GM23338 (cell line): ENCODE measurements around the gene OLR1. TPM values are rescaled to one million over a fixed set of nuclear protein-coding genes. Genes with fewer than 3 reads are reported as not detected.

Source experiments
- ATAC-seq: fragments of 200-7000 bp; cut with Tn5 transposase; 3 replicates; pipeline ENCODE4 v1.9.1; 2020
- DNase-seq: peaks from one replicate; pipeline ENCODE4 v3.0.0-alpha.2; 2015; ENCODE audit warnings: low spot score
- H2AFZ ChIP-seq: fragments of 200-600 bp; sonication (generic); 2 replicates; pipeline ENCODE4 v1.8.0; 2016; ENCODE audit warnings: antibody characterized with exemption, mild to moderate bottlenecking, moderate library complexity
- H3F3A ChIP-seq: fragments of 200-600 bp; sonication (generic); replicated peaks from 2 replicates; pipeline ENCODE4 v1.8.0; 2017; ENCODE audit warnings: antibody characterized with exemption, mixed run types, low read depth
- H3K27ac ChIP-seq: fragments of 200-600 bp; sonication (generic); 2 replicates; pipeline ENCODE4 v1.6.1; 2016; ENCODE audit warnings: low read depth
- H3K27me3 ChIP-seq: fragments of 200-600 bp; sonication (generic); 2 replicates; pipeline ENCODE4 v1.8.0; 2016; ENCODE audit warnings: mild to moderate bottlenecking, mixed run types, moderate library complexity; ENCODE audit not compliant: insufficient read depth
- H3K36me3 ChIP-seq: fragments of 200-600 bp; sonication (generic); 2 replicates; pipeline ENCODE4 v1.8.0; 2016; ENCODE audit warnings: mild to moderate bottlenecking; ENCODE audit not compliant: insufficient read depth
- H3K4me1 ChIP-seq: fragments of 200-600 bp; sonication (generic); 2 replicates; pipeline ENCODE4 v1.8.0; 2016; ENCODE audit warnings: mild to moderate bottlenecking, moderate library complexity; ENCODE audit not compliant: insufficient read depth
- H3K4me2 ChIP-seq: fragments of 200-600 bp; sonication (generic); 2 replicates; pipeline ENCODE4 v1.7.1; 2017; ENCODE audit warnings: mixed run types
- H3K4me3 ChIP-seq: fragments of 200-600 bp; sonication (generic); 2 replicates; pipeline ENCODE4 v1.6.1; 2016; ENCODE audit warnings: mixed run types
- H3K79me2 ChIP-seq: fragments of 200-600 bp; sonication (generic); replicated peaks from 2 replicates; pipeline ENCODE4 v1.8.0; 2017; ENCODE audit warnings: mild to moderate bottlenecking; ENCODE audit not compliant: insufficient read depth
- H3K9me2 ChIP-seq: fragments of 200-600 bp; sonication (generic); 2 replicates; pipeline ENCODE4 v1.8.0; 2017; ENCODE audit not compliant: insufficient read depth
- H4K20me1 ChIP-seq: fragments of 200-600 bp; sonication (generic); replicated peaks from 2 replicates; pipeline ENCODE4 v1.8.0; 2017; ENCODE audit warnings: mild to moderate bottlenecking; ENCODE audit not compliant: insufficient read depth
- H3K27ac Mint-ChIP-seq: 2 replicates; pipeline ENCODE4 v1.8.0; 2020; ENCODE audit warnings: inconsistent platforms, mild to moderate bottlenecking, moderate library complexity, mixed read lengths
- H3K27me3 Mint-ChIP-seq: 3 replicates; pipeline ENCODE4 v1.8.0; 2022; ENCODE audit warnings: low read depth, mild to moderate bottlenecking, moderate library complexity, mixed read lengths, inconsistent platforms; ENCODE audit not compliant: insufficient read depth, poor library complexity
- H3K36me3 Mint-ChIP-seq: 3 replicates; pipeline ENCODE4 v1.8.0; 2021; ENCODE audit warnings: low read depth, mild to moderate bottlenecking, inconsistent platforms, moderate library complexity, mixed read lengths
- H3K4me1 Mint-ChIP-seq: 3 replicates; pipeline ENCODE4 v1.8.0; 2020; ENCODE audit warnings: mild to moderate bottlenecking, inconsistent platforms, mixed read lengths
- H3K4me3 Mint-ChIP-seq: 3 replicates; pipeline ENCODE4 v1.8.0; 2021; ENCODE audit warnings: moderate library complexity, mild to moderate bottlenecking, inconsistent platforms, mixed read lengths
- H3K9me3 Mint-ChIP-seq: 3 replicates; pipeline ENCODE4 v1.8.0; 2020; ENCODE audit warnings: moderate library complexity, mild to moderate bottlenecking, inconsistent platforms, mixed read lengths
- CTCF ChIP-seq, 2 experiments: fragments of 200-600 bp in 1 of 2; sonication (generic) in 1 of 2; conservative IDR thresholded peaks; 2 replicates each; pipeline versions ENCODE4 v1.5.1 to v1.6.1; 2016 to 2017; ENCODE audit warnings: antibody characterized with exemption in 2 of 2, low read depth in 2 of 2, mild to moderate bottlenecking in 2 of 2, moderate library complexity in 1 of 2
- ETS1 ChIP-seq: IDR thresholded peaks from 2 replicates; pipeline ENCODE4 v1.6.1; 2016; ENCODE audit warnings: antibody characterized with exemption
- EZH2 ChIP-seq: fragments of 200-600 bp; sonication (generic); IDR thresholded peaks from one replicate; pipeline ENCODE4 v1.8.0; 2017; ENCODE audit warnings: antibody characterized with exemption, mild to moderate bottlenecking, low read depth; ENCODE audit not compliant: unreplicated experiment
- EZH2phosphoT487 ChIP-seq: fragments of 200-600 bp; sonication (generic); IDR thresholded peaks from one replicate; pipeline ENCODE4 v1.8.1; 2018; ENCODE audit warnings: antibody characterized with exemption; ENCODE audit not compliant: unreplicated experiment
- NANOG ChIP-seq: IDR thresholded peaks from 2 replicates; pipeline ENCODE4 v1.6.1; 2016; ENCODE audit warnings: antibody characterized with exemption, borderline replicate concordance
- POLR2AphosphoS5 ChIP-seq: IDR thresholded peaks from 2 replicates; pipeline ENCODE4 v1.6.1; 2016; ENCODE audit warnings: antibody characterized with exemption, low read depth
- STAT1 ChIP-seq: IDR thresholded peaks from one replicate; pipeline ENCODE4 v1.6.1; 2016; ENCODE audit warnings: antibody characterized with exemption; ENCODE audit not compliant: unreplicated experiment
- ZNF114 ChIP-seq: fragments of 250-450 bp; sonication (Bioruptor Pico); IDR thresholded peaks from 2 replicates; pipeline ENCODE4 v1.5.0; 2020; ENCODE audit warnings: mild to moderate bottlenecking, moderate library complexity
- ZNF331 ChIP-seq: fragments of 250-450 bp; sonication (Bioruptor Pico); IDR thresholded peaks from 2 replicates; pipeline ENCODE4 v1.5.0; 2020; ENCODE audit warnings: low read depth, mild to moderate bottlenecking, moderate library complexity
- polyA plus RNA-seq: library from polyadenylated mRNA; unstranded; fragments of >200 nt; fragmentation: Nextera tagmentation; extraction: Ambion mirVana; gene quantifications from 2 replicates; pipeline ENCODE4 v1.2.1, GENCODE V29; 2016
- total RNA-seq: library from RNA; depleted of rRNA; stranded (reverse); fragments of >200 nt; shearing (Covaris generic); gene quantifications from 2 replicates; pipeline ENCODE4 v1.2.3, GENCODE V29; 2014

OLR1 gene
- total and polyA plus RNA-seq, 2 experiments from 2014 or later = not detected

- H3K36me3 ChIP-seq = no peaks in the 10 kb centered on the region
- Mint-ChIP-seq H3K9me3 (no peaks in the 10 kb centered on the region), H3K4me1 (no peaks in the 10 kb centered on the region), H3K27me3 (no peaks in the 10 kb centered on the region), H3K36me3 (no peaks in the 10 kb centered on the region), H3K27ac (no peak overlapping the region), H3K4me3 (no peak overlapping the region)
- H3F3A ChIP-seq = no peaks in the 10 kb centered on the region
- no peaks in the 10 kb centered on the region for H4K20me1 ChIP-seq
- no peak overlapping the region for H3K27ac ChIP-seq
- no peaks in the 10 kb centered on the region for H3K27me3 ChIP-seq
- no peak overlapping the region for H2AFZ ChIP-seq
- no peaks in the 10 kb centered on the region for H3K4me1 ChIP-seq
- H3K4me2 ChIP-seq = no peak overlapping the region
- ATAC-seq (no peak), DNase-seq (no peak)
- no peak for TF ChIP-seq EZH2phosphoT487
- TF ChIP-seq ETS1 = no peak
- TF ChIP-seq EZH2 = no peak
- TF ChIP-seq NANOG = no peak
- TF ChIP-seq ZNF331 = no peak
- TF ChIP-seq ZNF114 = no peak
- H3K9me2 ChIP-seq = no peaks in the 10 kb centered on the region
- H3K79me2 ChIP-seq = no peaks in the 10 kb centered on the region
- no peak overlapping the region for H3K4me3 ChIP-seq
These were observed 50.7 kb downstream of the OLR1 start for GRCh38 chr12:10121278-10121677.

- no peaks in the 10 kb centered on the region for H3K36me3 ChIP-seq
- no peaks in the 10 kb centered on the region for H3K9me3 Mint-ChIP-seq
- DNase-seq (no peak), ATAC-seq (no peak)
- no peaks in the 10 kb centered on the region for H3F3A ChIP-seq
- no peaks in the 10 kb centered on the region for H3K27me3 ChIP-seq
- no peak overlapping the region for H3K4me3 ChIP-seq
- H3K4me2 ChIP-seq = no peak overlapping the region
- TF ChIP-seq ZNF114 = no peak
- H3K4me1 ChIP-seq = no peaks in the 10 kb centered on the region
- H4K20me1 ChIP-seq = no peaks in the 10 kb centered on the region
- H3K9me2 ChIP-seq = no peaks in the 10 kb centered on the region
- no peaks in the 10 kb centered on the region for H3K79me2 ChIP-seq
- no peak overlapping the region; the same call in 1 of the 2 replicates for H3K27ac Mint-ChIP-seq
- no peak overlapping the region for H3K4me3 Mint-ChIP-seq
- no peak overlapping the region for H3K27ac ChIP-seq
- no peaks in the 10 kb centered on the region for H3K4me1 Mint-ChIP-seq
- peaks cover 2% of the 10 kb centered on the region for H3K27me3 Mint-ChIP-seq
- H2AFZ ChIP-seq = no peak overlapping the region
- H3K36me3 Mint-ChIP-seq = no peaks in the 10 kb centered on the region
These were observed 52.9 kb downstream of the OLR1 start for GRCh38 chr12:10119066-10119465.

- H3K9me3 Mint-ChIP-seq = peaks cover 10% of the 10 kb centered on the region
- no peaks in the 10 kb centered on the region for H3K27me3 ChIP-seq
- no peak overlapping the region for H3K27ac Mint-ChIP-seq
- no peak overlapping the region for H3K4me3 ChIP-seq
- no peak overlapping the region for H3K27ac ChIP-seq
- DNase-seq (no peak), ATAC-seq (no peak)
- H3K4me1 Mint-ChIP-seq = no peaks in the 10 kb centered on the region
- peaks cover 3% of the 10 kb centered on the region for H3K27me3 Mint-ChIP-seq
- no peak overlapping the region for H3K4me2 ChIP-seq
- H4K20me1 ChIP-seq = no peaks in the 10 kb centered on the region
- H3K36me3 Mint-ChIP-seq = no peaks in the 10 kb centered on the region; the same call in 2 of the 3 replicates
- no peaks in the 10 kb centered on the region for H3F3A ChIP-seq
- H3K4me1 ChIP-seq = no peaks in the 10 kb centered on the region
- no peaks in the 10 kb centered on the region for H3K36me3 ChIP-seq
- H3K9me2 ChIP-seq = no peaks in the 10 kb centered on the region
- no peak overlapping the region for H2AFZ ChIP-seq
- H3K79me2 ChIP-seq = no peaks in the 10 kb centered on the region
- no peak overlapping the region for H3K4me3 Mint-ChIP-seq
- no peak for TF ChIP-seq ZNF331
- TF ChIP-seq ETS1 = no peak
- no peak for TF ChIP-seq STAT1
- TF ChIP-seq POLR2AphosphoS5 = no peak
- no peak for TF ChIP-seq CTCF (conservative IDR thresholded peaks at IDR 0.05; ENCODE audit: low read depth in 2 of 2)
These were observed 56.0 kb downstream of the OLR1 start for GRCh38 chr12:10115890-10116289.
